Heart left ventricle (tissue), 16 donors: Measurements from ENCODE around the gene AGFG2. TPM values are rescaled to one million over a fixed set of nuclear protein-coding genes. Genes with fewer than 3 reads are reported as not detected.

Experiments used
- ATAC-seq, 4 donors: fragments of 200-7000 bp; cut with Tn5 transposase; one replicate each; pipeline ENCODE4 v1.9.1; 2020 to 2022; ENCODE audit warnings: moderate library complexity in 4 of 4, mild to moderate bottlenecking in 3 of 4, moderate number of reproducible peaks in 1 of 4
- DNase-seq, 5 donors: peaks; one replicate each; pipeline ENCODE4 v3.0.0-alpha.2; 2020
- H3K27ac ChIP-seq, 12 donors: fragments of 200-600 bp; sonication (generic) in 4 of 12; one replicate each; pipeline versions ENCODE4 v1.5.0 to v1.8.0; 2016 to 2022; ENCODE audit warnings: mild to moderate bottlenecking in 2 of 12
- H3K27me3 ChIP-seq, 9 donors: fragments of 200-600 bp; sonication (generic) in 2 of 9; one replicate each; pipeline versions ENCODE4 v1.5.1 to v1.8.0; 2016 to 2022; ENCODE audit warnings: mild to moderate bottlenecking in 3 of 9
- H3K36me3 ChIP-seq, 9 donors: fragments of 200-600 bp; sonication (generic) in 2 of 9; one replicate each; pipeline versions ENCODE4 v1.5.0 to v1.8.0; 2018 to 2022; ENCODE audit warnings: mild to moderate bottlenecking in 2 of 9
- H3K4me1 ChIP-seq, 12 donors: fragments of 200-600 bp; sonication (generic) in 4 of 12; one replicate each; pipeline versions ENCODE4 v1.5.0 to v1.8.0; 2016 to 2022; ENCODE audit warnings: mild to moderate bottlenecking in 3 of 12
- H3K4me3 ChIP-seq, 12 donors: fragments of 200-600 bp; sonication (generic) in 4 of 12; one replicate each; pipeline versions ENCODE4 v1.5.0 to v1.8.0; 2017 to 2022; ENCODE audit warnings: mild to moderate bottlenecking in 9 of 12, moderate library complexity in 4 of 12
- H3K9me3 ChIP-seq, 12 donors: fragments of 200-600 bp; sonication (generic) in 4 of 12; one replicate each; pipeline versions ENCODE4 v1.5.0 to v1.8.0; 2016 to 2022; ENCODE audit warnings: mild to moderate bottlenecking in 1 of 12
- POLR2A ChIP-seq, 2 donors: fragments of 450-650 bp; IDR thresholded peaks; one replicate each; pipeline ENCODE4 v1.6.1; 2017; ENCODE audit warnings: antibody characterized with exemption in 2 of 2, mild to moderate bottlenecking in 2 of 2, moderate library complexity in 2 of 2
- WGBS, 4 donors: extraction: QIAGEN DNeasy Blood & Tissue Kit in 2 of 4; methylation state at CpG; one replicate each; pipeline versions ENCODE4 v1.1.5 to v1.1.7; 2013 to 2018; 5-methylcytosine and 5-hydroxymethylcytosine counted together
- intact Hi-C, 10 donors: fragments of 100-400 bp; cut with DNase I; formaldehyde crosslinking; loops; one replicate each; pipeline versions ENCODE4 v1.11.1 to v1.14.2; 2022
- polyA plus RNA-seq, 2 donors: library from polyadenylated mRNA; stranded (reverse); fragments of 200-250 nt; gene quantifications; one replicate each; pipeline ENCODE4 v1.2.3, GENCODE V29; 2013
- total RNA-seq, 9 donors: library from RNA; depleted of rRNA in 2 of 9; stranded (reverse); fragments of >200 nt in 2 of 9; fragmentation: NEBNext Ultra II Directional in 3 of 9; extraction: Animal tissue kit (Norgen Biotek cat#: 25700) in 3 of 9; gene quantifications; one replicate each; pipeline versions ENCODE4 v1.1.0 to v1.2.4, GENCODE V29; 2016 to 2023
- TF ChIP-seq, protein P1 (sequence below), 12 donors: fragments of 200-600 bp; sonication (generic) in 4 of 12; IDR thresholded peaks; one replicate each; pipeline versions ENCODE4 v1.5.0 to v1.8.0; 2018 to 2022; ENCODE audit warnings: antibody characterized with exemption in 12 of 12, mild to moderate bottlenecking in 5 of 12
- donor health status: ischemic (EF 13 %, LVEDD 7.1; RV severe dilation, severe dysfunction).
- donor health status: healthy with polysubstance abuse.
- donor health status: DM: no; HTN: yes; CAD: no.
- donor health status: DM: no; HTN: no; CAD: no.
- donor health status: ischemic (EF 25% LVEDD 6.9; RV normal size, moderate dysfunction).
- donor health status: ischemic (EF 25% LVEDD 5.7; RV mildly dilated, moderate dysfunction).
- donor health status: healthy.
- donor health status: DM: yes; HTN: yes; CAD: no.
- donor health status: ischemic (EF 35%, LVEDD 5.7; RV mildly dilated, moderate dysfunction).
- donor health status: nonischemic (EF 11% LVEDD 7.7; RV severe dilation, severe dysfunction).
- donor health status: DM: yes; HTN: yes; CAD: no.
- donor health status: PGD.
- donor health status: ischemic (EF 29% LVEDD 5.4; RV normal size, mild dysfunction).
- donor health status: nonischemic (EF 23%, LVEDD 6.1; RV moderate dilation, normal function).

AGFG2 gene
- total and polyA plus RNA-seq, 11 donors: 12.5 to 36.9 (median 30.8) TPM

GRCh38 chr7:100553032-100553431 lies 14.0 kb downstream of the AGFG2 start:
- H3K27ac ChIP-seq: no peak overlapping the region
- H3K9me3 ChIP-seq: no peaks in the 10 kb centered on the region
- 90 to 98% (median 97%) methylated on average over 3 of the region's 3 CpGs for WGBS, 4 donors
- peaks cover 0 to 87% (median 64%) of the 10 kb centered on the region in 9 donors for H3K36me3 ChIP-seq
- no peak for ATAC-seq
- no peak for DNase-seq
- H3K4me3 ChIP-seq: no peak overlapping the region
- TF ChIP-seq, protein P1, sequence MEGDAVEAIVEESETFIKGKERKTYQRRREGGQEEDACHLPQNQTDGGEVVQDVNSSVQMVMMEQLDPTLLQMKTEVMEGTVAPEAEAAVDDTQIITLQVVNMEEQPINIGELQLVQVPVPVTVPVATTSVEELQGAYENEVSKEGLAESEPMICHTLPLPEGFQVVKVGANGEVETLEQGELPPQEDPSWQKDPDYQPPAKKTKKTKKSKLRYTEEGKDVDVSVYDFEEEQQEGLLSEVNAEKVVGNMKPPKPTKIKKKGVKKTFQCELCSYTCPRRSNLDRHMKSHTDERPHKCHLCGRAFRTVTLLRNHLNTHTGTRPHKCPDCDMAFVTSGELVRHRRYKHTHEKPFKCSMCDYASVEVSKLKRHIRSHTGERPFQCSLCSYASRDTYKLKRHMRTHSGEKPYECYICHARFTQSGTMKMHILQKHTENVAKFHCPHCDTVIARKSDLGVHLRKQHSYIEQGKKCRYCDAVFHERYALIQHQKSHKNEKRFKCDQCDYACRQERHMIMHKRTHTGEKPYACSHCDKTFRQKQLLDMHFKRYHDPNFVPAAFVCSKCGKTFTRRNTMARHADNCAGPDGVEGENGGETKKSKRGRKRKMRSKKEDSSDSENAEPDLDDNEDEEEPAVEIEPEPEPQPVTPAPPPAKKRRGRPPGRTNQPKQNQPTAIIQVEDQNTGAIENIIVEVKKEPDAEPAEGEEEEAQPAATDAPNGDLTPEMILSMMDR (IDR thresholded peaks at IDR 0.05): no peak
- no peak for TF ChIP-seq POLR2A (IDR thresholded peaks at IDR 0.05)
- peaks cover 0 to 27% (median 6%) of the 10 kb centered on the region in 12 donors for H3K4me1 ChIP-seq
- no peaks in the 10 kb centered on the region for H3K27me3 ChIP-seq
- intact Hi-C loops: no loop called here

DNA sequence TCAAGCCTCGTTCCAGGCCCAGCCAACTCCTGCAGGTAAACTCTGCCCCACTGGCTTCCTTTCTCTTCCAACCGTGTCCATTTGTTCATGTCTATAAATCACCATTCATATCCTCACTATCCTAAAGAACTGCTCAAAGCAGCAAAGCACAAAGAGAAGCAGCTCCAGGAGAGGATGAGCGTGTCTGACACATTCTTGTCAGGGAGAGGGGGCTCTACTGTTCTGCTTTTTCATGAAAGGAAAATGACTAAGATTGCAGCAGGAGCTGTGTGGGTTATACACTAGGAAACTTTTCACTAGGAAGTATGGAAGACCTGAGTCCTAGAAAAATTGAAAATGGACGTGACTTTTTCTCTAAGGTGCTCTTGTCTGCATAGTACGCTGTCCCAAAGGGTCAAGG lies 16.7 kb downstream of the AGFG2 start:
- WGBS, 4 donors: 91 to 93% (median 92%) methylated on average over 5 of the region's 5 CpGs
- TF ChIP-seq, protein P1 (IDR thresholded peaks at IDR 0.05): no peak
- no peak for TF ChIP-seq POLR2A (IDR thresholded peaks at IDR 0.05)
- H3K27me3 ChIP-seq: no peaks in the 10 kb centered on the region
- H3K4me3 ChIP-seq: no peak overlapping the region
- no peaks in the 10 kb centered on the region for H3K9me3 ChIP-seq
- ATAC-seq: no peak
- H3K27ac ChIP-seq: no peak overlapping the region
- H3K36me3 ChIP-seq: peaks cover 0 to 69% (median 60%) of the 10 kb centered on the region in 9 donors
- DNase-seq: no peak
- intact Hi-C loops: loop anchor here in 3 of 10 donors (5.0 kb wide), 2 partner anchors 73 to 88 kb away; partner anchors contain the start of gene NYAP1 (in 1 of the 3)
- H3K4me1 ChIP-seq: peaks cover 0 to 7% (median 1%) of the 10 kb centered on the region in 12 donors

- TF ChIP-seq POLR2A (IDR thresholded peaks at IDR 0.05): no peak
- TF ChIP-seq, protein P1 (IDR thresholded peaks at IDR 0.05): no peak
- intact Hi-C loops: loop anchor here in 3 of 10 donors (5.0 kb wide), 2 partner anchors 74 to 89 kb away; partner anchors contain the start of gene NYAP1 (in 1 of the 3)
- Histone ChIP-seq H3K4me3 (no peak overlapping the region), H3K36me3 (peaks cover 0 to 63% (median 54%) of the 10 kb centered on the region in 9 donors), H3K9me3 (no peaks in the 10 kb centered on the region), H3K4me1 (peaks cover 0 to 7% (median 1%) of the 10 kb centered on the region in 12 donors), H3K27me3 (no peaks in the 10 kb centered on the region), H3K27ac (no peak overlapping the region)
- no peak for DNase-seq
- no peak for ATAC-seq
- WGBS, 4 donors: 76 to 86% (median 81%) methylated on average over 4 of the region's 4 CpGs
Observed at GRCh38 chr7:100556541-100556940, 17.5 kb downstream of the AGFG2 start.

- TF ChIP-seq, protein P1 (IDR thresholded peaks at IDR 0.05): no peak
- no peak for TF ChIP-seq POLR2A (IDR thresholded peaks at IDR 0.05)
- Histone ChIP-seq H3K9me3 (no peaks in the 10 kb centered on the region), H3K27me3 (no peaks in the 10 kb centered on the region), H3K27ac (peak overlapping the region in 1 of 12 donors; percentile 32), H3K4me3 (no peak overlapping the region), H3K36me3 (peaks cover 0 to 47% (median 37%) of the 10 kb centered on the region in 9 donors), H3K4me1 (peaks cover 0 to 13% (median 3%) of the 10 kb centered on the region in 12 donors)
- WGBS, 4 donors: 73 to 84% (median 78%) methylated on average over 4 of the region's 4 CpGs
- no peak for ATAC-seq
- no peak for DNase-seq
- intact Hi-C loops: loop anchor here in 7 of 10 donors (1.0 to 5.0 kb wide), 4 partner anchors 77 to 92 kb away; partner anchors contain the start of gene NYAP1 (in 1 of the 7)
Observed at GRCh38 chr7:100559127-100559526, 20.1 kb downstream of the AGFG2 start.
